GM21619 (cell line): Measurements from ENCODE around the gene MT1G.
"Not testable (repeated sequence)": the region's sequence is repeated elsewhere in the genome, so short reads cannot be mapped to it uniquely, and the experiment has no call there.

Experiments used
- ATAC-seq: cut with Tn5 transposase; IDR thresholded peaks from one replicate; pipeline ENCODE4 v1.9.1; 2021; ENCODE audit not compliant: unreplicated experiment

MT1G gene

GRCh38 chr16:56667581-56668571 lies at the start of gene MT1G:
Gene MT1G, minus strand, starts transcription at chr16:56668065. Its CDS starts 72 bp downstream, at chr16:56667993.
- ATAC-seq, result no peak

- not testable (repeated sequence) for ATAC-seq
These were observed 49.7 kb upstream of the MT1G start for GRCh38 chr16:56717532-56717931.

GRCh38 chr16:56716761-56717160 lies 48.9 kb upstream of the MT1G start:
- no peak for ATAC-seq

GRCh38 chr16:56715126-56715525 lies 47.3 kb upstream of the MT1G start:
- ATAC-seq, result no peak

GRCh38 chr16:56713794-56714193 lies 45.9 kb upstream of the MT1G start:
- no peak for ATAC-seq

- no peak for ATAC-seq
These were observed 44.0 kb upstream of the MT1G start for GRCh38 chr16:56711862-56712261.

- ATAC-seq, result no peak
These were observed 42.4 kb upstream of the MT1G start for GRCh38 chr16:56710181-56710737.

- no peak for ATAC-seq
These were observed 41.7 kb upstream of the MT1G start for GRCh38 chr16:56709443-56710040.

GRCh38 chr16:56708525-56709442 lies 40.9 kb upstream of the MT1G start:
- ATAC-seq, result no peak

GRCh38 chr16:56702836-56703235 lies 35.0 kb upstream of the MT1G start:
- ATAC-seq, result no peak

- no peak for ATAC-seq
These were observed 33.7 kb upstream of the MT1G start for GRCh38 chr16:56701534-56701933.

- no peak for ATAC-seq
These were observed 32.8 kb upstream of the MT1G start for GRCh38 chr16:56700631-56701030.

- ATAC-seq, result no peak
These were observed 32.3 kb upstream of the MT1G start for GRCh38 chr16:56700195-56700594.

GRCh38 chr16:56697456-56698155 lies 29.7 kb upstream of the MT1G start:
- no peak for ATAC-seq

- no peak for ATAC-seq
These were observed 27.4 kb upstream of the MT1G start for GRCh38 chr16:56695246-56695645.

GRCh38 chr16:56691885-56692284 lies 24.0 kb upstream of the MT1G start:
- no peak for ATAC-seq

- no peak for ATAC-seq
These were observed 22.7 kb upstream of the MT1G start for GRCh38 chr16:56690420-56691122.

- ATAC-seq, result no peak
These were observed 21.3 kb upstream of the MT1G start for GRCh38 chr16:56689171-56689570.

- ATAC-seq, result no peak
These were observed 20.9 kb upstream of the MT1G start for GRCh38 chr16:56688762-56689161.

- no peak for ATAC-seq
These were observed 18.9 kb upstream of the MT1G start for GRCh38 chr16:56686758-56687157.
